Peyer's patch (tissue), 4 donors: ENCODE measurements around the gene TBX21. TPM values are rescaled to one million over a fixed set of nuclear protein-coding genes. Genes with fewer than 3 reads are reported as not detected.

Experiments
- DNase-seq, 3 donors: peaks; one replicate each; pipeline ENCODE4 v3.0.0-alpha.2; 2017 to 2019
- H3K27ac ChIP-seq, 4 donors: fragments of 200-600 bp; sonication (generic); one replicate each; pipeline ENCODE4 v1.5.1; 2016 to 2019
- H3K27me3 ChIP-seq, 2 donors: fragments of 200-600 bp; sonication (generic); one replicate each; pipeline ENCODE4 v1.5.1; 2019
- H3K36me3 ChIP-seq, 3 donors: fragments of 200-600 bp; sonication (generic); one replicate each; pipeline ENCODE4 v1.5.1; 2016 to 2019
- H3K4me1 ChIP-seq, 4 donors: fragments of 200-600 bp; sonication (generic); one replicate each; pipeline ENCODE4 v1.5.1; 2016 to 2019
- H3K4me3 ChIP-seq, 4 donors: fragments of 200-600 bp; sonication (generic); 1 replicate in 3 of 4; 2 replicates in 1 of 4; pipeline ENCODE4 v1.5.1; 2016 to 2019; ENCODE audit warnings: mild to moderate bottlenecking in 1 of 4
- H3K9me3 ChIP-seq, 4 donors: fragments of 200-600 bp; sonication (generic); one replicate each; pipeline ENCODE4 v1.5.1; 2016 to 2019; ENCODE audit warnings: mild to moderate bottlenecking in 1 of 4
- CTCF ChIP-seq, 6 experiments: fragments of 450-650 bp in 4 of 6; fragments of 200-600 bp in 2 of 6; sonication (generic) in 1 of 6; IDR thresholded peaks; one replicate each; pipeline ENCODE4 v1.5.1; 2017 to 2019; ENCODE audit warnings: antibody characterized with exemption in 6 of 6, mild to moderate bottlenecking in 3 of 6, moderate library complexity in 1 of 6
- POLR2A ChIP-seq, 2 donors: fragments of 450-650 bp; IDR thresholded peaks; one replicate each; pipeline ENCODE4 v1.5.1; 2017; ENCODE audit warnings: antibody characterized with exemption in 2 of 2, mild to moderate bottlenecking in 2 of 2, moderate library complexity in 2 of 2
- total RNA-seq, 4 donors: library from RNA; depleted of rRNA; stranded (reverse); fragments of >200 nt; gene quantifications; one replicate each; pipeline ENCODE4 v1.1.0, GENCODE V29; 2016

The TBX21 gene
- total RNA-seq, 4 donors from 2014 or later, result 0.53 to 0.85 (median 0.67) TPM; not detected in 1

DNA sequence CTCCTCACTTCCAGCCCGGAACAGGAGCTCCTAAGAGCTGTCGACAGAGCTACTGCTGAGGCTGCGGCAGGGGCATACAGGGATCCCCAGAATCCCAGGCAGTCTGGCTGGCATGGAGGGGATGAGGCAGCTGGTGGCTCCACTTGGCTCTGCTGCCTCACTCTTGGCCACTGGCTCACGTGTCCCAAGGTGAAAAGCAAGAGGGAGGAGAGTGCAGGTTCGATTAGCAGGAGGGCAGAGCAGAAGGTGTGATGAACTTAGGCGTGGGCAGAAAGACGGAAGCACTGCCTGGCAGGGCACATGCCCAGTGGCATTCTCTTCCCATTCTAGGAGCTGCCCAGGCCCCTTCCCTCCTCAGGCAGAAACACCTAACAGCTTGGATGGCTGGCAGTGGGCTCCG, 11.3 kb upstream of the TBX21 start:
- no peaks in the 10 kb centered on the region for H3K36me3 ChIP-seq
- TF ChIP-seq CTCF (IDR thresholded peaks at IDR 0.05) (no peak), POLR2A (IDR thresholded peaks at IDR 0.05) (no peak)
- H3K4me1 ChIP-seq, result peaks cover 0 to 15% (median 5%) of the 10 kb centered on the region in 4 donors
- no peak for DNase-seq
- H3K4me3 ChIP-seq, result no peak overlapping the region
- peaks cover 0 to 15% of the 10 kb centered on the region in 2 donors for H3K27me3 ChIP-seq
- no peaks in the 10 kb centered on the region for H3K9me3 ChIP-seq
- H3K27ac ChIP-seq, result no peak overlapping the region

DNA sequence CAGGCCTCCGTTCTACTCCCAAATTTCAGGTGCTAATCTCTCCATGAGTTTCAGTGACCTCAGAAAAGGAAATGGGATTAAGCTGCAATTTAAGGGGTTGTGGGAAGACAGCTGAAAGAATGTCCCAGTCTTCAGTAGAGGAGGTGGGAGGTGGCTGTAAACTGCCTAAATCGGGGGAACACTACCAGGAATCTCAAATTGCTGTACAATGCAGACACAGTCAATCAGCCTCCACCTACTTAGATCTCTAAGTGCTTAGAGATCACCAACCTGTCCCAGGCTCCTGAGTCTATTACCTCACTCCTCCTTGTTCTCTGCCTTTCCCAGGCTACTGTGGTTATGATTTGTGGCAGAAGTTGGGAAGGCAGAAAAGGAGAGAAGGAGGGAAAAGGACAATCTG, 8.3 kb upstream of the TBX21 start:
- Histone ChIP-seq H3K27ac (no peak overlapping the region), H3K4me3 (no peak overlapping the region), H3K27me3 (peaks cover 0 to 15% of the 10 kb centered on the region in 2 donors), H3K4me1 (peaks cover 0 to 15% (median 5%) of the 10 kb centered on the region in 4 donors), H3K36me3 (no peaks in the 10 kb centered on the region), H3K9me3 (no peaks in the 10 kb centered on the region)
- DNase-seq, result no peak
- no peak for TF ChIP-seq POLR2A (IDR thresholded peaks at IDR 0.05)
- TF ChIP-seq CTCF (IDR thresholded peaks at IDR 0.05), result no peak

DNA sequence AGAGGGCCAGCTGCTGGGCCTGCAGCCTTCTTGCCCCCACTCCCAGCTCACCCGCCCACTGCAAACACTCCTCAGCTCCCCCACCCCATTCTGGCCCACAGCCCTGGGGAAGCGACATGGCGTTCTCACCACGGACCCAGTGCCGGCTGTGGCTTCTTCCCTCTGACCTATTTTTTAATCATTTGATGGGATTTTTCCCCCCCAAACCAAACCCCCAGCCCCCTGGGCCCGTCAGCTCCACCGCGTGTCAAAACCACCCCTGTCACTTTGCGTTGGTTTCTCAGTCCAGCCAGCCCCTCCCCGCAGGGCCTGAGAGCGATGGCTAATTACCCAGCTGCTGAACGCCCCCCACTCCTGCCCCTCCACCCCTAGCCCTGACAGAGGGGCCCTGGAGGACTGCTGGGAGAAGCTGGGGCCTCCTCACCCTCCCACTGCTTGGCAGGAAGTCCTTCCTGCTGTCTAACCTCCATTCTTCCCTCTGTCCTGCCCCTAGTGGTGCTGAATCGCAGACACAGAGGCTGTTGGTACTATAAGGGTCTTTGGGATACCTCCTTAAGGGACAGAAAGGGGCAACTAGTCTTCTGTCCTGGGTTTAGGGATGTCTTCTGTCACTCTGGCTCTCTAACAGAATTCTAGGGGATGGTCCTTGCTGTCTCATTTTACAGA, 7.5 kb upstream of the TBX21 start:
- TF ChIP-seq POLR2A (IDR thresholded peaks at IDR 0.05) (no peak), CTCF (IDR thresholded peaks at IDR 0.05) (no peak)
- DNase-seq, result no peak
- Histone ChIP-seq H3K27me3 (peaks cover 0 to 15% of the 10 kb centered on the region in 2 donors), H3K4me1 (peaks cover 0 to 15% (median 5%) of the 10 kb centered on the region in 4 donors), H3K36me3 (no peaks in the 10 kb centered on the region), H3K4me3 (no peak overlapping the region), H3K27ac (no peak overlapping the region), H3K9me3 (no peaks in the 10 kb centered on the region)

- Histone ChIP-seq H3K4me1 (peaks cover 0 to 1% (median 0%) of the 10 kb centered on the region in 4 donors), H3K36me3 (no peaks in the 10 kb centered on the region), H3K9me3 (no peaks in the 10 kb centered on the region), H3K4me3 (no peak overlapping the region), H3K27ac (no peak overlapping the region), H3K27me3 (peaks cover 0 to 2% of the 10 kb centered on the region in 2 donors)
- TF ChIP-seq POLR2A (IDR thresholded peaks at IDR 0.05) (no peak), CTCF (IDR thresholded peaks at IDR 0.05) (no peak)
- peak in 1 of 3 donors; percentile 34 for DNase-seq
Observed at GRCh38 chr17:47726796-47727703, 6.0 kb upstream of the TBX21 start.

GRCh38 chr17:47727704-47728036, 5.4 kb upstream of the TBX21 start:
- no peak overlapping the region for H3K4me3 ChIP-seq
- peaks cover 0 to 6% of the 10 kb centered on the region in 2 donors for H3K27me3 ChIP-seq
- H3K36me3 ChIP-seq, result no peaks in the 10 kb centered on the region
- peaks cover 0 to 4% (median 2%) of the 10 kb centered on the region in 4 donors for H3K4me1 ChIP-seq
- peak in 1 of 3 donors; percentile 14 for DNase-seq
- H3K27ac ChIP-seq, result no peak overlapping the region
- no peaks in the 10 kb centered on the region for H3K9me3 ChIP-seq
- TF ChIP-seq CTCF (IDR thresholded peaks at IDR 0.05) (no peak), POLR2A (IDR thresholded peaks at IDR 0.05) (no peak)
